Glomerular visceral epithelial cell (primary cell): Measurements from ENCODE around the gene FUT4.
"Not testable (repeated sequence)": the region's sequence is repeated elsewhere in the genome, so short reads cannot be mapped to it uniquely, and the experiment has no call there.

Experiments
- DNase-seq: peaks from one replicate; pipeline ENCODE4 v3.0.0-alpha.2; 2016; ENCODE audit errors: extremely low spot score

The FUT4 gene

GRCh38 chr11:94533206-94533605 is 10.5 kb upstream of the FUT4 start:
- no peak for DNase-seq

GRCh38 chr11:94533696-94534630 is 9.8 kb upstream of the FUT4 start:
- DNase-seq = no peak

- no peak for DNase-seq
Measured at GRCh38 chr11:94536386-94536785, 7.3 kb upstream of the FUT4 start.

GRCh38 chr11:94537031-94537600 is 6.6 kb upstream of the FUT4 start:
- DNase-seq = peak; percentile 36

GRCh38 chr11:94539420-94539819 is 4.3 kb upstream of the FUT4 start:
- DNase-seq = no peak

- no peak for DNase-seq
Measured at GRCh38 chr11:94544646-94545263, 1.0 kb downstream of the FUT4 start.

- no peak for DNase-seq
Measured at GRCh38 chr11:94545264-94546161, 1.8 kb downstream of the FUT4 start.

GRCh38 chr11:94546162-94546470 is 2.4 kb downstream of the FUT4 start:
- no peak for DNase-seq

GRCh38 chr11:94546886-94547285 is 3.2 kb downstream of the FUT4 start:
- DNase-seq = peak; percentile 13

GRCh38 chr11:94549146-94549545 is 5.4 kb downstream of the FUT4 start:
- no peak for DNase-seq

- DNase-seq = no peak
Measured at GRCh38 chr11:94550513-94550912, 6.8 kb downstream of the FUT4 start.

- DNase-seq = peak; percentile 37
Measured at GRCh38 chr11:94553938-94554337, 10.2 kb downstream of the FUT4 start.

GRCh38 chr11:94555752-94556329 is 12.1 kb downstream of the FUT4 start:
- DNase-seq = not testable (repeated sequence)

- no peak for DNase-seq
Measured at GRCh38 chr11:94557421-94557820, 13.7 kb downstream of the FUT4 start.

- DNase-seq = no peak
Measured at GRCh38 chr11:94557992-94558391, 14.3 kb downstream of the FUT4 start.

- DNase-seq = no peak
Measured at GRCh38 chr11:94558468-94558867, 14.7 kb downstream of the FUT4 start.

GRCh38 chr11:94558932-94559331 is 15.2 kb downstream of the FUT4 start:
- no peak for DNase-seq

- DNase-seq = no peak
Measured at GRCh38 chr11:94559361-94559760, 15.6 kb downstream of the FUT4 start.

GRCh38 chr11:94560834-94561233 is 17.1 kb downstream of the FUT4 start:
- DNase-seq = no peak

- peak; percentile 32 for DNase-seq
Measured at GRCh38 chr11:94563176-94563847, 19.6 kb downstream of the FUT4 start.

GRCh38 chr11:94563848-94564467 is 20.2 kb downstream of the FUT4 start:
- DNase-seq = no peak
